ENCODE measurements around the gene N4BP2L1.
"Not testable (repeated sequence)": the region's sequence is repeated elsewhere in the genome, so short reads cannot be mapped to it uniquely, and the experiment has no call there.

Gene N4BP2L1

DNA sequence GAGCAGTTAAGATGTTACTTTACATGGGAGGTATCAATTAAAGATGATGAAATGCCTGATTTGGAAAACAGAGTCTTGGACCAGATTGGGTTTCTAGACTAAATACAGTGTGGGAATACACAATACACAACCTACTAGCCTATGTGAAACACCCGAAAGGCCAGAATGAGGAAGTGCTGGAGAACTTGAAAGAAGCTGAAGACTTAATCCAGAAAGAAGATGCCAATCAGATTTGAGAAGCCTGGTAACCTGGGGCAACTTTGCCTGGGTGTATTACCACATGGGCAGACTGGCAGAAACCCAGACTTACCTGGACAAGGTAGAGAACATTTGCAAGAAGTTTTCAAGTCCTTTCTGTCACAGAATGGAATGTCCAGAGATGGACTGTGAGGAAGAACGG lies 43.2 kb downstream of the N4BP2L1 start:
- DNase-seq (ENCODE audit: low spot score in 2 of 2) (no peak), ATAC-seq (no peak)
- H3K9me3 Mint-ChIP-seq: no peaks in the 10 kb centered on the region
- H3K27ac Mint-ChIP-seq: no peak overlapping the region
- H3K4me1 Mint-ChIP-seq: no peaks in the 10 kb centered on the region
- H3K4me3 Mint-ChIP-seq: no peak overlapping the region
- H3K36me3 Mint-ChIP-seq: peaks cover 14% of the 10 kb centered on the region

DNA sequence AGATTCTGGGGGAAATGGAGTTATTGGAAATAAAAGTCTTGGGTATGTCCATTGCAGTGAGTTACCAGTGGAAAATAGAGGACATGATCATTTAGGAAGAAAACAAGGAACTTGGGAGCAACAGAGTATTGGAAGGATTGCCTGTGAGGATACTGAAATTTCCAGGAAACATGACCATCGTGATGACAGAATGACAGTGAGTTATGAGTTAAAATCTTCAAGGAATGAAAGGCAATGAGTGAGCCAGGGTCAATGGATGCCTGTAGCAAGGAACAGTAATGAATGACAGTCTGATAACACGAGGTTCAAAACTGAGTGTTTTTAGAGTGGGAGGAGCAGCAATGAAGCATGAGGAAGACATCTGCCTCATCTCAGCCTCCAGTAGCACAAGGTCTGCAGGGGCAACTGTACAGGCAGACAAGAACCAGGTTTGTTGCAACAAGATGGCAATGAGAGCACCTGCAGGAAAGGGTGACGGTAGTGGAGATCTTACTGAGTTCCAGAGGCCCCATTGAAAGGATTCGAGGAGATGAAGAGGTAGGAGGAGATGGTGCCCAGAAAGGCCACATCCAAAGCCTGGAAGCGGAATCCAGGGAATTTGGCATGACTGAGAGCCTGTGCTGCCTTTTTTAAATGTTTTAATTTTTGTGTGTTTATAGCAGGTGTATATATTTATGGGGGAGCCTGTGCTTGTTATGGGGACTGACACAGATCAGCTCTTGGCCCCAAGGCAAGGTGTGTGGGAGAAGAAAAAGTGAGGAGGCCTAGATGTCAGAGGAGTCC lies 43.9 kb downstream of the N4BP2L1 start:
- Mint-ChIP-seq H3K4me3 (no peak overlapping the region), H3K9me3 (no peaks in the 10 kb centered on the region), H3K27ac (no peak overlapping the region), H3K36me3 (peaks cover 13% of the 10 kb centered on the region), H3K4me1 (no peaks in the 10 kb centered on the region)
- DNase-seq (ENCODE audit: low spot score in 2 of 2): no peak
- ATAC-seq: no peak

DNA sequence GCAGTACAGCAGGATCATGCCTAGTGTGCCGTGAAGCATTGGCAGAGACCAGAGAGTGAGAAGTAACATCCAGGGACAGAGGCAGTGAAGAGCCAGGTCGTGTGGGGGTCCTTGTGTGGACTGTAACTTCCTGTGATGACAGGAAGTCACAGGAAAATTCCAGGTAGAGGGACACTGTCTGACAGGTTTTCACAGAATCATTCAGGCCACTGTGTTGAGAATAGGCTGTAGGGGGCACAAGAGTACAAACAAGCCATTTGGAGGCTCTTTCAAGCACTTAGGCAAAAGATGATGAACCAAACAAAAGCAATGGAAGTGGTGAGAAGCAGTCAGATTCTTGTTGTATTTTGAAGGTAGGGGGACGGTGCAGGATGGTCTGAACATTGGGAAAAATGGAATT lies 46.4 kb downstream of the N4BP2L1 start:
- DNase-seq (ENCODE audit: low spot score in 2 of 2): no peak
- peak; percentile 48 for ATAC-seq
- peaks cover 13% of the 10 kb centered on the region for H3K36me3 Mint-ChIP-seq
- H3K4me1 Mint-ChIP-seq: no peaks in the 10 kb centered on the region
- no peaks in the 10 kb centered on the region for H3K9me3 Mint-ChIP-seq
- H3K27ac Mint-ChIP-seq: no peak overlapping the region
- no peak overlapping the region for H3K4me3 Mint-ChIP-seq

DNA sequence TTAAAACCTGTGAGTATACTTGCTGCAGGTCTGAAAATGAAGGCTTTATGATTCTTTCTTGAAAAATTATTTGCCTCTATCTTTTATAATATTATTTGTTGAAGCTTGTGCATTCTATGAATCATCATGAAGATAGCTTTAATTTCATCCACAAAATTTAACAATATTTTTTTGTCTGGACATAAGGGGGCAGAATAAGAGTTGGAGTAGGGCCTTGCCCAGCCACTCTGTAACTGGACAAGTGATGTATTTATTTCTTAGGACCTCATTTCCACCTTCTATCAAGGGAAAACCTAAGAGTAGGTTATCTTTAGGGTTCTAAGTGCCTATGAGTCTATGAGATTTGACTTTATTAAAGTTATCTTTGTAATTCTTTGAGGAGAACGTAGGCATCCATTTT lies 49.9 kb downstream of the N4BP2L1 start:
- ATAC-seq (no peak), DNase-seq (ENCODE audit: low spot score in 2 of 2) (no peak)
- Mint-ChIP-seq H3K27ac (no peak overlapping the region), H3K36me3 (peaks cover 20% of the 10 kb centered on the region), H3K4me3 (no peak overlapping the region), H3K9me3 (no peaks in the 10 kb centered on the region), H3K4me1 (no peaks in the 10 kb centered on the region)

DNA sequence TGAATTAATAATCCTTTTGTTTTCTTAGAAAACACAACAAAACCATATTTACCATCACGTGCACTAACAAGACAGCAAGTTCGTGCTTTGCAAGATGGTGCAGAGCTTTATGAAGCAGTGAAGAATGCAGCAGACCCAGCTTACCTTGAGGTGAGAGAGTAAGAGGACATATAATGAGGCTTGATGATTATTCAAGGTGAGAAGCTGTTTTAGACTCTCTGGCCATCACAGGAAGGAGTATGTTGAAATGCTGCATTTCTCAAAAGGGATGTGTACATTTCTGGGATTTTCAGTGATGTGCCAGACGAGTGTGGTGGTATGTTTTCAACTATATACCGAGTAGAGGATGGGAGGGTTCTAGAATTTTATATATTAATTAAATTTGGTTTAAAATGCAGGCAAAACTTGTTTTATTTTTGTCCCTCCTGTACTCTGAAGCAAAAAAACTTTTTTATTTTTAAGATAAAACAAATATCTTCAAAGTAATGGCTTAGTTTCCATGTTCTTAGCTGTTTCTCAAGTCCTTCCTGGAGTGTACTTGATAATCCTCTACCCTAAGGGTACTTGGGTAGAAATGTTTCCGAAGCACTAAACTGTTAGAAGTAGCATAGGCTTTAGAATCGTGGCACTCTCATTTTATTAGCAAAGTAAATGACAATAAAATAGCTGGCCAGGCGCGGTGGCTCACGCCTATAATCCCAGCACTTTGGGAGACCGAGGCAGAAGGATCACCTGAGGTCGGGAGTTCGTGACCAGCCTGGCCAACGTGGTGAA lies 51.1 kb downstream of the N4BP2L1 start:
- no peak for DNase-seq (ENCODE audit: low spot score in 2 of 2)
- Mint-ChIP-seq H3K36me3 (peaks cover 20% of the 10 kb centered on the region), H3K27ac (no peak overlapping the region)

DNA sequence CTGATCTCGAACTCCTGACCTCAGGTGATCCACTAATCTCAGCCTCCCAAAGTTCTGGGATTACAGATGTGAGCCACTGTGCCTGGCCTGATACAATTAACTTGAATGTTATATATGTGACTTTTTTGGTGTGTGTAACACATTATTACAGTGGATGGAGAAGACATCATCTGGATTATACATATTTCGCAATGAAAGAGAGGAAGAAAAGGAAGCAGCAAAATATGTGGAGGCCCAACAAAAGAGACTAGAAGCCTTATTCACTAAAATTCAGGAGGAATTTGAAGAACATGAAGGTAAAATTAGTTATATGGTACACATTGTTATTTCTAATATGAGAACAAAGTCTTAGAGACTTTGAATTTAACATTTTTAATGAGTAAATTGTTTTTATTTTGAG lies 57.1 kb downstream of the N4BP2L1 start:
- Mint-ChIP-seq H3K9me3 (no peaks in the 10 kb centered on the region), H3K4me1 (no peaks in the 10 kb centered on the region), H3K4me3 (no peak overlapping the region), H3K36me3 (peaks cover 10% of the 10 kb centered on the region), H3K27ac (no peak overlapping the region)
- DNase-seq (ENCODE audit: low spot score in 2 of 2) (no peak), ATAC-seq (no peak)

More for the DNA sequence above, 51.1 kb downstream of the N4BP2L1 start:
- Mint-ChIP-seq H3K9me3 (no peaks in the 10 kb centered on the region), H3K4me1 (no peaks in the 10 kb centered on the region), H3K4me3 (no peak overlapping the region)
- ATAC-seq: no peak

GRCh38 chr13:32362574-32362973 lies 65.4 kb downstream of the N4BP2L1 start:
- ATAC-seq (no peak), DNase-seq (ENCODE audit: low spot score in 2 of 2) (no peak)
- Mint-ChIP-seq H3K36me3 (peaks cover 8% of the 10 kb centered on the region), H3K4me1 (no peaks in the 10 kb centered on the region), H3K4me3 (no peak overlapping the region), H3K9me3 (no peaks in the 10 kb centered on the region), H3K27ac (no peak overlapping the region)

GRCh38 chr13:32355935-32356334 lies 72.0 kb downstream of the N4BP2L1 start:
- not testable (repeated sequence) for H3K4me1 Mint-ChIP-seq; DNase-seq (ENCODE audit: low spot score in 2 of 2); H3K27ac Mint-ChIP-seq; H3K9me3 Mint-ChIP-seq; H3K36me3 Mint-ChIP-seq; ATAC-seq; H3K4me3 Mint-ChIP-seq

DNA sequence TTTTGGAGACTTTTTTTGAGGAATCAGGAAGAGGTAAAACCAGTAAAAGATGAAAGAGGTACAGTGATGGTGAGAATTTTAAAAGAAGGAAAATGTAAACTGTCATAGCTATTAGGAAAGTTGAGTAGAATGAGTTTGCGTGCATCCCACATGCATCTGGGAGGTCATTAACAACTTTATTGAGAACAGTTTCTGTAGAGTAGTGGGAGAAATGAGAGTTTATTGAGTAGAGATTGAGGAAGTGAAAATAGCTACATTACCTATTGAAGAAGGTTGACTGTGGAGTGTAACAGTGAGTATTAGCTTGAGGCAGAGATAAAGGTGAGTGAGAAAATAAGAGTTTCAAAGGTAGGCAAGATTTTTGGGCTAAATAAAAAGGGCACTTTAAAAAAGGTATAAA lies 73.9 kb downstream of the N4BP2L1 start:
- no peak for DNase-seq (ENCODE audit: low spot score in 2 of 2)
- Mint-ChIP-seq H3K4me3 (no peak overlapping the region), H3K27ac (no peak overlapping the region), H3K36me3 (peaks cover 11% of the 10 kb centered on the region), H3K9me3 (no peaks in the 10 kb centered on the region), H3K4me1 (no peaks in the 10 kb centered on the region)
- ATAC-seq: no peak

DNA sequence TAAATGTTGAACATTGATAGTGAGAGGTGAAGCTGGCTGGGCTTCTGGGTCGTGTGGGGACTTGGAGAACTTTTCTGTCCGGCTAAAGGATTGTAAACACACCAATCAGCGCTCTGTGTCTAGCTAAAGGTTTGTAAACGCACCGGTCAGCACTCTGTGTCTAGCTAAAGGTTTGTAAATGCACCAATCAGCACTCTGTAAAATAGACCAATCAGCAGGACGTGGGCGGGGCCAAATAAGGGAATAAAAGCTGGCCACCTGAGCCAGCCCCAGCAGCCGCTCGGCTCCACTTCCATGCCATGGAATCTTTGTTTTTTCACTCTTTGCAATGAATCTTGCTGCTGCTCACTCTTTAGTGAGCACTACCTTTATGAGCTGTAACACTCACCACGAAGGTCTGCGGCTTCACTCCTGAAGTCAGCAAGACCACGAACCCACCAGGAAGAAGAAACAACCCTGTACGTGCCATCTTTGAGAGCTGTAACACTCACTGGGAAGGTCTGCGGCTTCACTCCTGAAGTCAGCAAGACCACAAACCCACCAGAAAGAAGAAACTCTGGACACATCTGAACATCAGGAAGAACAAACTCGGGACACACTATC lies 77.0 kb downstream of the N4BP2L1 start:
- not testable (repeated sequence) for DNase-seq (ENCODE audit: low spot score in 2 of 2); H3K4me1 Mint-ChIP-seq; H3K9me3 Mint-ChIP-seq; H3K4me3 Mint-ChIP-seq; H3K27ac Mint-ChIP-seq; ATAC-seq
- peaks cover 23% of the 10 kb centered on the region for H3K36me3 Mint-ChIP-seq
